HG03460 (cell line): ENCODE results near the gene STAG1.
"Not testable (repeated sequence)": the region's sequence is repeated elsewhere in the genome, so short reads cannot be mapped to it uniquely, and the experiment has no call there.

Source experiments
- ATAC-seq: cut with Tn5 transposase; IDR thresholded peaks from one replicate; pipeline ENCODE4 v1.9.1; 2021; ENCODE audit not compliant: unreplicated experiment

STAG1 gene

DNA sequence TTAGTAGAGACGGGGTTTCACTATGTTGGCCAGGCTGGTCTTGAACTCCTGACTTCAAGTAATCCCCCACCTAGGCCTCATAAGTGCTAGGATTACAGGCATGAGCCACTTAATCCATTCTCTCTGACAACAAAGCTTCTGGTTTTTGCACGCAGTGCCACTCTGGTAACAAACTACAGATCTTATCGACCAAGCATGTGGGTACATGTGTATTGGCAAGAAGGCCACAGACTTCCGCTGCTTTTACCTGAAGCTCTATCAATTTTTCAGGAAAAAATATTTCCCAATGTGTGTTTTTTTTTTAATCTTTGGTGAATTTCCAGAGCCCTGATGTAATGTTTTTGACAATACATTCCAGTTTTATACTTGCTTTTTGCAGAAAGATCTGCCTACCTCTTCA lies 319.5 kb downstream of the STAG1 start:
- no peak for ATAC-seq

DNA sequence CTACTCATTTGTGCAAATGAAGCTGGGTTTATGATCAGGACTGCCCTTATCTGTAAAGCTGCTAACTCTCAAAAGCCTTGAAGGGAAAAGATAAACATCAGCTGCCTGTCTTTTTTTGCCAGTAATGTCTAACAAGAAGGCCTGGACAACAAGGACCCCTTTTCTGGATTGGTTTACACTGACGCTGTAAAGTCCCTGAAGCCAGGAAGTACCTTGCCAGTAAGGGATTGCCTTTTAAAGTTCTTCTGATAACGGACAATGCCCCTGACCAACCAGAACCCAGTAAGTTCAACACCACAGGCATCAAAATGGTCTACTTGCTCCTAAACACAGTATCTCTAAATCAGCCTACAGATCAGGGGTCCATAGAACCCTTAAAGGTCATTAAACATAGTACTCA lies 324.0 kb downstream of the STAG1 start:
- no peak for ATAC-seq

DNA sequence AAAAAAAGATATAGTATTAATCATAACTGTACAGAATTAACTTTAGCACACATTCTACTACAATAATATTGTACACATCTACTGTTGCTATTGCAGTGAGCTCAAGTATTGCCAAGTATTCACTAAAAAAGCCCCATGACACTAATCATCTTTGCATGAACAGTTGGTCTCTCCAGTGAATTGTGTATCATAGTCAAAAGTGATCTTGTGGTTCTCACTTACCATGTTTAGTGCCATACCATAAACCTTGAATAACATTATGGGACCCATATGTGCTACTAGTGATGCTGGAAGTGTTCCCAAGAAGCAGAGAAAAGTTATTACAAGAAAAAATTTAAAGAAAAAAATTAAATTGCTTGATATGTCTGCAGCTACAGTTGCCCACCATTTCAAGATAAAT lies 324.9 kb downstream of the STAG1 start:
- no peak for ATAC-seq

DNA sequence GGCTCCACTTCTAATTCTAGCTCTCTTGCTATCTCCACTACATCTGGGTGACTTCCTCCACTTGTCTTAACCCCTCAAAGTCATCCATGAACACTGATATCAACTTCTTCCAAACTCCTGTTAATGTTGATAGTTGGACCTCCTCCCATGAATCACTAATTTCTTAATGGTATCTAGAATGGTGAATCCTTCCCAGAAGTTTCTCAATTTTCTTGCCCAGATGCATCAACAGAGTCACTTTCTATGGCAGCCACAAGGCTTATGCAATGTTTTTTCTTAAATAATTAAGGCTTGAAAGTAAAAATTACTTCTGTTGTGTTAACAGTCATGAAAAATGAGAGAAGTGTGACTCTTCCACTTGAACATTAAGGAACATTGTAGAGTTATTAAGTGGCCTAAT lies 337.7 kb downstream of the STAG1 start:
- ATAC-seq: no peak

DNA sequence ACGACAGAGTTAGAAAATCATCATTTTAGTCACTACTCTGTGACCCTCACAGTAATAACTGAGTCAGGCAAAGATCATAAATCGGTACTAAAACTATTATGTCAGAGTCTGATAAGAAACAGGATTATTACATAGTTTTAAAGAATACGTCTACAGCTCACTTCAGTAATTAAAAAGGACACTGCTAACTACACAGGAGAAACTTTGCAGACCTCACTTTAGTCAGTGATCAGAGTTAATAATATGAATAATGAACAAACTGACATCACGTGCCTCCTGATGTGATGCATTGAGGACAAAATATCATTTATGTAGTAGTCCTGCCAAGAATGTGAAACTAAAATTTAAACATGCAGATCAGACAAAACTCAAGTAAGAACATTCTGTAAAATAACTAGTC lies 339.9 kb downstream of the STAG1 start:
- no peak for ATAC-seq

DNA sequence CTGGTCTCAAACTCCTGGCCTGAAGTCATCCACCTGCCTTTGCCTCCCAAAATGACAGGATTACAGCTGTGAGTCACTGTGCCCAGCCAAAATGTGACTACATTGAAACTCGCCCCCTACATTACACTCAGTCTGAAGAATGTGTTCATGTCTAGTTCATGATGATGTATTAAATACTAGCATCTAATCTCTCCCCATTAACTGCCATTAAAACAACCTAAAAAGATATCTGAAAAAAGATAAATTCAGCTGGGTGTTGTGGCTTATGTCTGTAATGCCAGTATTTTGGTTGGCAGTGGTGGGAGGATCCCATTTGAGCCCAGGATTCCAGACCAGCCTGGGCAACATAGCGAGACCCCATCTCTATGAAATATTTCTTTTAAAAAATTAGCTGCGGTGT lies 342.6 kb downstream of the STAG1 start:
- no peak for ATAC-seq

DNA sequence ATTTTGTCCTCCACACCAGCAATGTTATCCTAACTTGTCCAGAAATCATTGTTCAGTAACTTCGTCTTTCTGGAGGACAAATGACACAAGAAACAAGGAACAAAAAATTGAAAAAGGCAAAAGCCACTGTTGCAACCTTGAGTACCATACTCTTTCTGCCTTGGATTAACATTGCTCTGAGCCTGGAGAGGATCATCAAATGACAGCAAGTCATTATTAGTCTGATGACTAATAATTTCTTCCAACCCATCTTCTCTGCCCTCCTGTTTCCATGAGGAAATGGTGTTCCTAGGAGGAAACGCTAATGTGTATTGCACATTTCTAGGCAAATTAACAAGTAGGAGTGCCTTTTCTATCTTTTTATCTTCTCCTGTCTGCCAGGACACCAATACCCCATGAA lies 348.1 kb downstream of the STAG1 start:
- ATAC-seq: no peak

DNA sequence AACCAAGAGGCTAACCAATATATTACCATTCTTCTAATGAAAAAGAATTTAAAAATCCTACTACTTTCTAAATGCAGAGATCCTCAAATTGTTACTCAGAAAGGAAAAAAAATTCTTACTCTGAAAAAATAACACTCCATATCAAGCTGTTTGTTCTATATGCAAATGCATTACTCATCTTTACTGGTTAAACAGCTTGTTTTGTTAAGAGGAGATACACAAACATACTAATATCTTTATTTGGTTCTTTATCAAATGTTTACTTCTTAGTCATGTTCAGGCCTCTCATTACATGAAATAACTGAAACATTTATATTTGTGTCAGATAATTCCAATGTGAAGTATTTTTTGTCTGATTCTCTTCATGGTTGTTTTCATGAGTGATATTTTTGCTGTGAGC lies 355.3 kb downstream of the STAG1 start:
- ATAC-seq: no peak

DNA sequence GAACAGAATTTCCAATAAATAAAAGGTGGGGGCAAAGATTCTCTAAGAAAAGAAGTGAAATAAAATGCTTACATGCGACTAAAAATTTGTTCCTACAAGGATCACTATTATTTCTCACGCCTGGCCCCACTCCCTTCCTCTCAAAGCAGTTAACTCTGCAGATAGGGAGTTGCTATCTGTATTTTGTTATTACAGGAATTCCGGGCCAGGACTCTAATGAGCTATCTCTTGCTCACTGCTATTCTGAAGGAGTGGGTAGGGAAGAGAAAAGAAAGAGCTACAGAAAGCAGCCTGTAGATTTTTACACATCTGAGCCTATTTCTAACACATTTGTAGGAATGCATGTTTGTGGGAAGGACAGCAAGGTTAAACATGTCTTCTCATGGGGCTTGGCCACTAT lies 361.6 kb downstream of the STAG1 start:
- no peak for ATAC-seq

DNA sequence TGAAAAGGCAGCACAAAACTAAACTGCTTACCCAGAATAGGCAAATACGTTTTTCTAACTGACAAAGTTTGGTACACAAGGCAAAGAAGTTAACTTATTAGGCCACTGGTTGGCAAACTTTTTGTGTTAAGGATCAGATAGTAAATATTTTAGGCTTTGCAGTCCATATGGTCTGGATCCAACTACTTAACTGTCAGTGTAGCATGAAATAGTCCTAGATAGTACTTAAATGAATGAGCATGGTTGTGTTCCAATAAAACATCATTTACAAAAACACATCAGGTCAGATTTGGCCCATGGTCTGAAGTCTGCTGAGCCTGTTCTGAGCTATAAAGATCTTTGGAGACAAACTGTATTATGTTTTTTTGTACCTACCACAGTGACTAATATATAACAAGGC lies 365.1 kb downstream of the STAG1 start:
- no peak for ATAC-seq

DNA sequence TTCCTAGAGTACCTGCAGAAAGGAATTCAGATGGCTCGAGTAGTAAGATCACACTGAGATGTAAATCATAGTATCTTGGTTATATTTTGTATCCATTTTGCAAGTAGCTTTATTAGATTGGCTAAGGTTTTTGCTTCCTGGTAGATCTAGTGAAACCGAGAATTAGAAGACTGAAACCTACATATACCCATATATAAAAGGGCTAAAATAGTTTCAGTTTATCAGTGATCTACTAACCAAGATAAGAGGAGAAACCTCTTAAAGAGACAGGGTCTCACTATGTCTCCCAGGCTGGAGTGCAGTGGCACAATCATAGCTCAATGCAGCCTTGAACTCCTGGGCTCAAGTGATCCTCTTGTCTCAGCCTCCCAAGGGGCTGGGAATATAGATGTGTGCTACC lies 366.7 kb downstream of the STAG1 start:
- no peak for ATAC-seq

DNA sequence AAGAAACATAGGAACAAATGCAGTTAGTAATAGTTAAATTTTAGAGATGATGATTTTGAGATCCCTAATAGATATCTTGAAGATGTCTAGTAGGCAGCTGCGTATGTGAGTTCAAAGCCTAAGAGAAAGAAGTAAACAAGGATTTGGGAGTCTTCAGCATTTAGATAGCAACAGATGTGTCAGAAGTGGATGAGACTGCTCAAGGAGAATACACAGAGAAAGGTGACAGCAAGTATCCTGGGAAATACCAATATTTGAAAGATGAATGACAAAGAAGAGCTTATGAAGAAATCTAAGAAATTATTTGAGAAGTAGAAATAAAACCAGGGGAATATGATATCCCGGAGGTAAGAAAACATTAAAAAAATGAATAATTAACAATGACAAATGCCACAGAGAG lies 371.1 kb downstream of the STAG1 start:
- no peak for ATAC-seq

DNA sequence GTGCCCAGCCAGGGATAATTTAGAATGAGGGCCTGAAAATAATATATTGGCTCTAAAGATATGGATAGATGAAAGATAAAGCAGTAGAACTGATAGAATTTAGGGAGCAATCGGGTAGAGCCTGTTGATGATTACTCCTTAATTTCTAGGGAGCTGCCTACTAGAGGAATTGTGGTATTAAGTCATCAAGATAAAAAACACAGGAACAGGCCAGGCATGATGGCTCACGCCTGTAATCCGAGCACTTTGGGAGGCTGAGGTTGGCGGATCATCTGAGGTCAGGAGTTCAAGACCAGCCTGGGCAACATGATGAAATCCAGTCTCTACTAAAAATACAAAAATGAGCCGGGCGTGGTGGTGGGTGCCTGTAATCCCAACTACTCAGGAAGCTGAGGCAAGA lies 371.6 kb downstream of the STAG1 start:
- ATAC-seq: no peak

DNA sequence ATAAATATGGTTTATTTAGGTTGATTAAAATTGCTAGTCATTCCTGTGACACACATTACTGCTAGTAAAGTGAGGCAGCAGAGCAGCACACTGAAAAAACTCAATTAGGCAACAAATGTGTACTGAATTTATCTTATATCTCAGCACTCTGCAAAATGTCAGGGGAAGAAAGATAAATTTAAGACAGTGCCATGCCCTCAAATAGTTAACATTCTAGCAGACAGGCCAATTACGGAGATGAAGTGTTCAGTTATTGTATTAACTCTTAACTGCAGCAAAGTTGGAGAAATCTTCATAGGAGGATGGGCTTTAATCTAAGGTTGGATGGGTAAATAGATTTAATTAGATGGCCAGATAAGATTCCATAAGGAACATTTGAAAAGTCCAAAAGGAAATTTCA lies 374.2 kb downstream of the STAG1 start:
- ATAC-seq: no peak

DNA sequence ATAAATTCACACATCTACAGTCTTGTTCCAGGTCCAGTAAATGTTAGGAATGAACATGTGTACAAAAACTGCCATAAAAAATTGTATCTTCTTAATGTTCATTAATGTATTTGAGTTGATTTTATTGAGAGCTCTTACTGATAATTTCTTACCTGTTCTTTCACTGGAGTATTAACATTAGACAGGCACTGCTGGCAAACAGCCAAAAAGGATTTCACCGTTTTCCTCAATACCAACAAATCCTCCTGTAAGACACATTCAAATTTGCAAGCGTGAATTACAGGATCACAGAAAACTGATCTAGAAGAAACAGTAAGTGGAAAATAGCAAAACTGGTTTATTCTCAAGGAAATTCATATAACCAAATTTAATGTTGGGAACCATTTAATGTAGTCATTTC lies 374.7 kb downstream of the STAG1 start:
- no peak for ATAC-seq

DNA sequence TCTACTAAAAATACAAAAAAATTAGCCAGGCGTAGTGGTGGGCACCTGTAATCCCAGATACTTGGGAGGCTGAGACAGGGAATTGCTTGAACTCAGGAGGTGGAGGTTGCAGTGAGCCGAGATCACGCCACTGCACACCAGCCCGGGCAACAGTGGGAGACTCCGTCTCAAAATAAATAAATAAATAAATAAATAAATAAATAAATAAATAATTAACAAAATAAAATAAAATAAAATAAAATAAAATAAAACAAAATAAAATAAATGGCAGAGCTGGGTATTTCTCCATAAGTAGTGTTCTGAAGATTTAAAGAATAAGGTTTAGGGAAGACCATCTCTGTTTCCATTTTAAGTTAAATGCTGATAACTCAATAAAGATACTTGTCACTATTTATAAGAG lies 376.4 kb downstream of the STAG1 start:
- ATAC-seq: not testable (repeated sequence)

DNA sequence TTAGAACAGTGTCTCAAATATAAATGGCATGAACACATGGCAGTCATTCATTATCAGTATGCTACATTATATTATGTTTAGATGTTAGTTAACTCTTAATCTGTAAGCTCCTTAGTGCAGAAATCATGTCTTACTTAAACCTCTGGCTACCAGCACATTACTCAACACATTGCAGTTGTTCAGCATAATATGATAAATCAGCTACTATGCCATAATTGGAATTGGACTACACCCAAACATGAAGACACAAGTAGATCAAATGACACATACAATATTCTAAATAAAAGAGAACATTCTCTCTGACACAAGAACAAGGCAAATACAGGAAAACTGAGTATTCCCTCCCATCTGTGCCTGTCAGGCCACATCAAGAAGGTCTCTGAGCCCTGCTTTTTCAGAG lies 385.9 kb downstream of the STAG1 start:
- ATAC-seq: no peak

DNA sequence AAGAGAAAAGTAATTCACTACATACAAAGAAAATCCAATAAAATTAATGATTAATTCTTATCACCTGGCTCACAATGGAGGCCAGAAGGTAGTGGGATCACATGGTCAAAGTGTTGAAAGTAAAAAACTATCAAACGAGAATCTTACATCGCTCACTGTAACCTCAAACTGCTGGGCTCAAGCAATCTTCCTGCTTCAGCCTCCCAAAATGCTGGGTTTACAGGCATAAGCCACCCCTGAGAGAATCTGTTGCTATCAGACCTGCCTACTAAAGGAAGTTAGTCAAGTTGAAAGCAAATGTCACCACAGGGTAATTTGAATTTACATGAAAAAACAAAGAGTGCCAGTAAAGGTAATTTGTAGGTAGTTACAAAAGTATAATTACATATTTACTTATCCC lies 398.7 kb downstream of the STAG1 start:
- ATAC-seq: peak; percentile 53

DNA sequence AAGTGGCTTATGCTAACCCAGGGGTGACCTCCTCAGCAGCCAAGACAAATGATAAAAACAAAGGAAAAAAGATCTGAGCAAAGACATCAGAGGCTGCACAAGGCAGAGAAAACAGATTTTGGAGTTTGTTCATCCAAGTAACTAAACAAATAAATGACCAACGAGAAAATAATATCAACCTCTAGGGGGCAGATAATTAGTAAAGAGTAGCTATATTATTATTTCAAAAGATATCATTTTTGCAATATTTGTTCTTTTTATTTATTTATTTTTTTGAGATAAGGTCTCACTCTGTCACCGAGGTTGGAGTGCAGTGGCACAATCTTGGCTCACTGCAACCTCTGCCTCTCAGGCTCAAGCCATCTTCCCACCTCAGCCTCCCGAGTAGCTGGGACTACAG lies 400.3 kb downstream of the STAG1 start:
- no peak for ATAC-seq

DNA sequence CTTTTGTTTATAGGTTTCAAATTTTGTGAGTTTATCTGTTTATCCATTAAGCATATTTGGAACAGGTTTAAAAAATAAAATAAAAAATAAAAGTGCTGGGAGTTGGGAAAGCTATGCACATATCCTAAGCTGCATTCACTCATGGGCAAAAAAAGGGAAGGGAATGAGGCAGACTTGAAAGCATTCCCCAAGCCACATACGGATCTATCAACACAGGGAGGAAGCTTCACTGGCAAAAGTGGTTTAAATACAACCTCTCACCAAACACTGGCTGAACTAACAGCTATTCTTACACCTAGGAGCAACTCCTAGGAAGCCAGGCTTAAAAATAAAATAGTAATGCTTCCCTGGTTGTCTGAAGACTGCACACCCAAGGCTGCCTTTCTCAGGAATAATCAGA lies 400.8 kb downstream of the STAG1 start:
- no peak for ATAC-seq

DNA sequence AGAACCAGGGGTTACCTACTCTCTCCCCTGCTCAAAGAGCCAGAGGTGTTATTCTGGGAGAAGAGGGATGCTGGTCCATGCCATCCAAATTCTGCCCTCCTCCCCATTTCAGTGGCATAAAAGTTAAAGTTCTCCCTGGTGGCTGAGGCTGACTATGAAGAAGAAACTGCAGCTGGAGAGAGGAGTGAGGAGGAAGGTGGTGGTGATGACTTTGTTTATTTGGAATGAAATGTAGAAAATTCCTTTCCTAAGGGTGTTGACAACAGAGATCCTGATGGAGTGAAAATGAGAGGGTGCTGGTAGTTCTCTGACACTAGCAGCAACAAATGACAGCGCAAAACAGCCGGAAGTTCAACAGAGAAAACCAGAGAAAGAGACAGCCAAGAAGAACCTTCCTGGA lies 401.6 kb downstream of the STAG1 start:
- no peak for ATAC-seq

DNA sequence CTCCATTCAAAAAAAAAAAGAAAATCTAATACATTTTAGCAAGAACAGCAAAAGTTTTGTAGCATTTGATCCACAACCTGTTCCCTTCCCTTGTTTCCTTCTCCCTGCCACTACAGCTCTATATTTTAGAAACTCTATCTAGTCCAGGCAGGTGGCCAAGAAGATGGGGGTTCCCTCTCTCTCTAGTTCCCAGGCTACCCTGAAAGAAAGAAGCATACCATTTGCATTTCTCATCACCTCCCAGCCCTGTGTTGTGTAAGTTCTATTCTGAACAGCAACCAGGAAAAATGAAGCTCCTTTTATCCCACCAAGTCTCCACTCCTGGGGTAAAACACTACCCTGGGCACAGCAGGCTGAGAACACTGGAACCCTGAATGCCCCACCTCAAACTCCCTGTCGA lies 402.0 kb downstream of the STAG1 start:
- ATAC-seq: no peak

DNA sequence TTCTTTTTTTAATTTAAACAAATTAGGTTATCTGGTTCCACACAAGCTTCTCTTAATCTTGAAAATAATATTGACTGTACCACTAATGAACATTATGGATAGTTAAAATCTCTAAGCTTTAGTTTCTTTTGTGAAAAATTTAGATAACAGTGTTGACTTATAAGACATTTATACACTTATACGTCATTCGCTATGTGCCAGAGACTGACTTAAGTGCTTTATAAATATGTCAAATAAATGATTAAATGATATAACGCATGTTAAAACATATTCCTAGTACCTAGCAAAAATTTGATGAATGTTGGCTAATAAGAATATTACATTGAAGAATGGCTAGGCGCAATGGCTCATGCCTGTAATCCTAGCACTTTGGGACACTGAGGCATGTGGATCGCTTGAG lies 405.7 kb downstream of the STAG1 start:
- no peak for ATAC-seq

DNA sequence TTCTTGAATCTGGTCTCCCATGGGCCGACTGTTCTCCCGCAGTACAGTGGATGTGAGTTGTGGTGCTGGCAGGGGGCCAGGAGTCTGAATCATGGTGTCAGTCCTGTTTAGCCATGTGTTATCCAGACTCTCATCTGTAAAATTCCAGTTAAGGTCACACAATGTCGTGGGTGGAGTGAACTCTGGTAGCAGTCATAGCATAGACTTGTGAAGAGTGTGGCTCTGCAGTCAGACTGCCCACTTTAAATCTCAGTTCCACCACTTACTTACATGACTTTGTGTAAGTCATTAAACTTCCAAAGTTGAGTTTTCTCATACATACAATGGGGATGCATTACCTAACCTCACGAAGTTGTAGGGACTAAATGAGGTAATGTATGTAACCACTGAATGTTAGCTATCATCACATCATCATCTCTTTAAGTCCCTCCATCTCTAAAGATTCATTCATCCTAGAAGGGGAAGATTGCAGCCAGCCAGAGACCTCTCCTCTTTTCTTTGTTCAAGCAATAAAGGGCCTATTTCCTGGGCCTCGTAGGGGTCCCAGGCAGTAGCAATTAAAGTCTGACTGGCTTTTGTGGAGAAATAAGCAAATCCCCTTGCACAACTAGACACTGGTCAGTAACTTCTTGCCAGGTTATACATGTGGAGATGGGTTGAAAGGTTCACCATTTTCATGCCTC lies 408.2 kb downstream of the STAG1 start:
- ATAC-seq: no peak
